Hair follicle dermal papilla cell (primary cell): ENCODE measurements around the gene NCKAP5. TPM values are rescaled to one million over a fixed set of nuclear protein-coding genes. Genes with fewer than 3 reads are reported as not detected.

Experiments
- small RNA-seq: library from RNA; depleted of rRNA; stranded (forward); fragments of <200 nt; gene quantifications from one replicate; pipeline ENCODE3, GENCODE V24; 2012
- total RNA-seq: library from RNA; depleted of rRNA; stranded (reverse); fragments of >200 nt; gene quantifications from 2 replicates; pipeline ENCODE4 v1.2.3, GENCODE V29; 2012

NCKAP5 gene
- total RNA-seq: 0.49 and 0.85 TPM in 2 replicates

GRCh38 chr2:133568172-133568571 lies at the start of gene NCKAP5:
TSS of gene NCKAP5 (minus strand) at chr2:133568463. CDS start at chr2:133517526, 50,937 bp downstream.

GRCh38 chr2:132669908-132670495 lies 898.3 kb downstream of the NCKAP5 start, which contains the start of gene LYPD1:
TSS of gene LYPD1 (minus strand) at chr2:132670205. CDS start at chr2:132669932, 273 bp downstream.

Small RNA genes within 50 kb of the gene (small RNA-seq; reads per million reads assigned to genes)
- gene AC016909.1 (not detected), gene RN7SKP154 (not detected), gene RNU6-579P (not detected)
